ENCODE results near the gene SPSB2.

SPSB2 gene

DNA sequence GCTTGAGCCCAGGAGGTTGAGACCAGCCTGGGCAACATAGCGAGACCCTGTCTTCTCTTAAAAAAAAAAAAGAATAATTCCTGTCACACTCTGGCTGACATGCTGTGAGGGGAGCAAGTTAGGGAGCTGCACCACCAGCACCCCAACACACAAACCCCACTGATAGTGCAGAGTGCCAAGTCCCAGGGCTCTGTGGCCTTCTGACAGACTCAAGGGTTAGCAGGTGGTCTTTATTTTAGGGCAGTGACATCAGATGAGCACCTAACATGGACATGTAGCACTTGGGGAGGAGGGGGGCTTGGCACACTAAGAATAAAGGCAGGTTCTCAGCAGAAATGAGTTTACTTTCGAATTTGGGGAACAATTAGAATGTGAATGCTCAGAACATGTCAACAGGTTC, 14.3 kb downstream of the SPSB2 start:
- TF ChIP-seq, protein P1, sequence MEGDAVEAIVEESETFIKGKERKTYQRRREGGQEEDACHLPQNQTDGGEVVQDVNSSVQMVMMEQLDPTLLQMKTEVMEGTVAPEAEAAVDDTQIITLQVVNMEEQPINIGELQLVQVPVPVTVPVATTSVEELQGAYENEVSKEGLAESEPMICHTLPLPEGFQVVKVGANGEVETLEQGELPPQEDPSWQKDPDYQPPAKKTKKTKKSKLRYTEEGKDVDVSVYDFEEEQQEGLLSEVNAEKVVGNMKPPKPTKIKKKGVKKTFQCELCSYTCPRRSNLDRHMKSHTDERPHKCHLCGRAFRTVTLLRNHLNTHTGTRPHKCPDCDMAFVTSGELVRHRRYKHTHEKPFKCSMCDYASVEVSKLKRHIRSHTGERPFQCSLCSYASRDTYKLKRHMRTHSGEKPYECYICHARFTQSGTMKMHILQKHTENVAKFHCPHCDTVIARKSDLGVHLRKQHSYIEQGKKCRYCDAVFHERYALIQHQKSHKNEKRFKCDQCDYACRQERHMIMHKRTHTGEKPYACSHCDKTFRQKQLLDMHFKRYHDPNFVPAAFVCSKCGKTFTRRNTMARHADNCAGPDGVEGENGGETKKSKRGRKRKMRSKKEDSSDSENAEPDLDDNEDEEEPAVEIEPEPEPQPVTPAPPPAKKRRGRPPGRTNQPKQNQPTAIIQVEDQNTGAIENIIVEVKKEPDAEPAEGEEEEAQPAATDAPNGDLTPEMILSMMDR (IDR thresholded peaks at IDR 0.05; ENCODE audit: low read depth, low read length, missing control alignments): no peak
- no peak for DNase-seq (ENCODE audit: low read depth)
- no peak overlapping the region for H3K4me3 ChIP-seq (ENCODE audit: low read depth, low read length)

DNA sequence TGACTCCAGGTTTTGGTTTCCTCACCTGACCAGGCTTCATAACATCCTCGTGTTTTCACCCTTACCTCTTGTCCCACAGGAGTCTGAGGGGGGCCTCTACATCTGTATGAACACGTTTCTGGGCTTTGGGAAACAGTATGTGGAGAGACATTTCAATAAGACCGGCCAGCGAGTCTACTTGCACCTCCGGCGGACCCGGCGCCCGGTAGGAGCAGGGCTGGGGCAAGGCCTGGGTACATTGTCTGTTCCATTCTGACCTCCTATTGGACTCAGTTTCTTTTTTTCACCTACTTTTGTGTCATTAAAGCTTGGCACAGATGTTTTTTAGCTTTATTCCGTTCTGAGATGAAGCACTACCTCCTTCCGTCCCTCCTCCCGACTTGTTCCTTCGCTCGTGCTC, 17.8 kb downstream of the SPSB2 start:
- no peak overlapping the region for H3K4me3 ChIP-seq (ENCODE audit: low read depth, low read length)
- no peak for DNase-seq (ENCODE audit: low read depth)
- TF ChIP-seq, protein P1 (IDR thresholded peaks at IDR 0.05; ENCODE audit: low read depth, low read length, missing control alignments): no peak

DNA sequence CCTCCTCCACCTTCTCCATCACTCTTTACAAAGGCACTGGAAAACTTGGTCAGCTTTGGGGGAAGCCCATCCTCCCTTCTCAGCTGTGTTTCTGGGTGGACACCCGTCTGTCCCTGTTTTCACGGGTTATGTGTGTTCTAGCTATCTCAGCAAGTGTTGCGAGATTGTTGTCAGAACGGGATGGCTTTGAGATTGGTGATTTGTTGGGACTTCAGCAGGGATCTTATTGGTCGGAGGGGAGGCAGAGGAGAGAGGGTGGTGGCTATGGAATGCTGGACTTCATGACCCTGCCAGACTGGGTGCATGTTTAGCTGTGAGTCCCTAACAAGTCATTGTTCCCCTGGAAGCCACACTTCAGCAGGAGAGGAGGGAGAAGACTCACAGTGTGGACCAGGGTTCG, 19.1 kb downstream of the SPSB2 start:
- DNase-seq (ENCODE audit: low read depth): no peak
- TF ChIP-seq, protein P1 (IDR thresholded peaks at IDR 0.05; ENCODE audit: low read depth, low read length, missing control alignments): no peak
- H3K4me3 ChIP-seq (ENCODE audit: low read depth, low read length): no peak overlapping the region

DNA sequence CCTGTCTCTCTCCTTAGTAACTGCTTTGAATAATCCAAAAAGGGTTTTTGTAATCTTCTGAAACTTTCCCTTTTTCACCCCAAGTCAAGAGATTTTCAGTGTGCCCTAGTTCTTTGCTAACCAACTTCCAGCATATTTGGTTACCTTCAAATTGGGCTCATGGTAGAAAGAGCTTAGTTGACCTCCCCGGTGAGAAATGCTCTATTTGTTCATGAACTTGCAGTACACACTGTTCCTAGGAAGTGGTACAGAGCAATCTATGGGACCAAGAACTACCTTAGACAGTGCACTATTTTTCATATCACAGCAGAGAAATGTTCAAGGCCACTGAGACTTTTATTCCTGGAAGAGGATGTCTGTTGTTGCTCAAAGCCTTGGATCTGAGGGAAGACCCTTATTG, 19.5 kb downstream of the SPSB2 start:
- DNase-seq (ENCODE audit: low read depth): no peak
- TF ChIP-seq, protein P1 (IDR thresholded peaks at IDR 0.05; ENCODE audit: low read depth, low read length, missing control alignments): no peak
- peak overlapping the region; percentile 63; the same call in 1 of the 2 replicates for H3K4me3 ChIP-seq (ENCODE audit: low read depth, low read length)

DNA sequence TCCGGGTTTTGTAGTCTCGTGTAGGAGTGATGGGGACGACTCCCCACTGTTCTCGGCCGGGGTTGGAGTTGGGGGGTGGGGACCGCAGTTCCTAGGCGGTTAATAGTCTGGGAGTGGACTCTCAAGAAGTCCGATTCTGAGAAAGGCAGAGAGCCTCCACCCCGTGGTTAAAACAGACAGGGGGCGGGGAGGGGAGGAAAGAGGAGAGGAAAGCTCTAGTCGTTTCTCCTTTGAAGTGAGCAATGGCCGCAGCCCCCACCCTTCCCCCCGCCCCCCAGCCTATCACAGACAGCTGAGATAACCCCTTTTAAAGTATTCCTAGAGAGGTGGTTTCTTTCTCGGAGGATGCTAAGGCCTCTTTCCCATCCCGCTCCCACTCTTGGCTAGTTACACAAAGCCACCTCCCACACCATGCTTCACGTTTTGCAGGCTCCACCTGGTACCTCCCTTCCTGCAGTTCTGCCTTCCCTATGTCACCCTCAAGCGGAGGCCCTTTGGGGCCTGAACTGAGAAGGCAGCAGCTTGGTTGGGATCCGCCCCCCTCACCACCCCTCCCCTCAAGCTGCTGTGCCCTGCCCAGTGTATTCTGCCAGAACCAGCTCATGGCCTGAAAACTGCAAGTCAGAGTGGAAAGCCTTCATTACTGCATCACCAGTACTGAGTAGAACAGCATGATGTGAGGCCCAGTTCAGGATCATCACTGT, 20.3 kb downstream of the SPSB2 start:
- DNase-seq (ENCODE audit: low read depth): no peak
- TF ChIP-seq, protein P1 (IDR thresholded peaks at IDR 0.05; ENCODE audit: low read depth, low read length, missing control alignments): no peak
- peak overlapping the region; percentile 63 for H3K4me3 ChIP-seq (ENCODE audit: low read depth, low read length)

DNA sequence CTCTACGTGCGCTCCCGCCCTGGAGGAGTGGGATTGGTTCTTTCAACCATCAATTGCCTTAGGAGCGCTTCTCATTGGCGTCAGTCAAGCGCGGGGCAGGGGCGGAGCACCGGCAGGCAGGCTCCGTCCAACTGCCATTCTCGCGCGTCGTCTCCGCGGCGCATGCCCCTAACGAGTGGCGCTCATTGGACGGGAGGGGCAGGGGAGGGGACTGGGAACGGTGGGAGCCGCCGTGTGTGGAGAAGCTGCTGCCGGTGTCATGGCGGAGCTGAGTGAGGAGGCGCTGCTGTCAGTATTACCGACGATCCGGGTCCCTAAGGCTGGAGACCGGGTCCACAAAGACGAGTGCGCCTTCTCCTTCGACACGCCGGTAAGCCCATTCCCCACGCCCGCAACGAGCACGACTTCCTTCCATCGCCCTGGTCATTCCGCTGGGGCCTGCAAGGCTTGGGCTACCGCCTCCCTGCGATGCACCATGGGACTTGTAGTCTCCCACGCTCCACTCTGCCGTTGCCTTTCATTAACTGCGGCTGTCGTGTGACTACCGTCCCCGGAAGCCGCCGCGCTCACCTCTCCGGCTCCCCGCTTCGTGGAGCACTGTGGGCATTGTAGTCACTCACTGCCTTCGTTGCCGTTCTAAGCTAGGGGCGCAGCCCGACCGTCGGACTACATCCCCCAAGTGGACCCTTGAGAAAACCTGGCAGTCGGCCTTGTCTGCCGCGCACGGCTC, 21.0 kb downstream of the SPSB2 start, which contains the start of gene USP5:
Gene USP5 (plus strand): TSS at position 230 of the 730 bp plus-strand sequence. CDS start 30 bp downstream, at position 260.
- peak within 1 kb of the TSS; percentile 83 for H3K4me3 ChIP-seq (ENCODE audit: low read depth, low read length)
- DNase-seq (ENCODE audit: low read depth): peak; percentile 99
- TF ChIP-seq, protein P1 (IDR thresholded peaks at IDR 0.05; ENCODE audit: low read depth, low read length, missing control alignments): no peak
